GM19463 (cell line): Measurements from ENCODE around the gene QRSL1.
"Not testable (repeated sequence)": the region's sequence is repeated elsewhere in the genome, so short reads cannot be mapped to it uniquely, and the experiment has no call there.

Source experiments
- ATAC-seq: cut with Tn5 transposase; IDR thresholded peaks from one replicate; pipeline ENCODE4 v1.9.1; 2021; ENCODE audit warnings: mild to moderate bottlenecking, moderate library complexity; ENCODE audit not compliant: unreplicated experiment

Gene QRSL1

GRCh38 chr6:106622412-106622811 lies 7.0 kb upstream of the QRSL1 start:
- no peak for ATAC-seq

- ATAC-seq, result no peak
Observed at GRCh38 chr6:106623039-106623438, 6.3 kb upstream of the QRSL1 start.

GRCh38 chr6:106626485-106626884 lies 2.9 kb upstream of the QRSL1 start:
- peak; percentile 44 for ATAC-seq

- ATAC-seq, result not testable (repeated sequence)
Observed at GRCh38 chr6:106627760-106628159, 1.6 kb upstream of the QRSL1 start.

GRCh38 chr6:106628658-106629102 lies 698 bp upstream of the QRSL1 start:
- peak; percentile 6 for ATAC-seq

GRCh38 chr6:106629859-106630163 lies 433 bp downstream of the QRSL1 start:
- no peak for ATAC-seq

- ATAC-seq, result no peak
Observed at GRCh38 chr6:106630366-106630765, 988 bp downstream of the QRSL1 start.

GRCh38 chr6:106631346-106631745 lies 2.0 kb downstream of the QRSL1 start:
- ATAC-seq, result no peak

GRCh38 chr6:106634565-106634964 lies 5.2 kb downstream of the QRSL1 start:
- ATAC-seq, result no peak

- peak; percentile 21 for ATAC-seq
Observed at GRCh38 chr6:106637051-106637716, 7.8 kb downstream of the QRSL1 start.

- peak; percentile 68 for ATAC-seq
Observed at GRCh38 chr6:106637717-106638341, 8.5 kb downstream of the QRSL1 start.

- no peak for ATAC-seq
Observed at GRCh38 chr6:106639812-106640211, 10.4 kb downstream of the QRSL1 start.

- ATAC-seq, result no peak
Observed at GRCh38 chr6:106642476-106642875, 13.1 kb downstream of the QRSL1 start.

GRCh38 chr6:106643061-106643460 lies 13.7 kb downstream of the QRSL1 start:
- no peak for ATAC-seq

GRCh38 chr6:106648651-106649308 lies 19.4 kb downstream of the QRSL1 start:
- ATAC-seq, result peak; percentile 69

- no peak for ATAC-seq
Observed at GRCh38 chr6:106658469-106658868, 29.1 kb downstream of the QRSL1 start.

GRCh38 chr6:106659859-106660258 lies 30.5 kb downstream of the QRSL1 start:
- no peak for ATAC-seq

GRCh38 chr6:106662458-106662857 lies 33.1 kb downstream of the QRSL1 start:
- no peak for ATAC-seq

- ATAC-seq, result peak; percentile 98
Observed at GRCh38 chr6:106666282-106667021, 37.1 kb downstream of the QRSL1 start.

- no peak for ATAC-seq
Observed at GRCh38 chr6:106667022-106667402, 37.6 kb downstream of the QRSL1 start.

GRCh38 chr6:106670236-106670635 lies 40.9 kb downstream of the QRSL1 start:
- ATAC-seq, result no peak

GRCh38 chr6:106671651-106672050 lies 42.3 kb downstream of the QRSL1 start:
- no peak for ATAC-seq
